Stromal cell of bone marrow (primary cell): ENCODE measurements around the gene TMEM250.

ENCODE experiments used
- DNase-seq: peaks from one replicate; pipeline ENCODE4 v3.0.0-alpha.2; 2012; ENCODE audit warnings: low read depth

The TMEM250 gene

GRCh38 chr9:136082496-136083361 is 35.9 kb downstream of the TMEM250 start:
- DNase-seq: no peak

- no peak for DNase-seq
These were observed 36.7 kb downstream of the TMEM250 start for GRCh38 chr9:136081826-136082495.

- DNase-seq: no peak
These were observed 37.4 kb downstream of the TMEM250 start for GRCh38 chr9:136081113-136081825.

- DNase-seq: no peak
These were observed 38.0 kb downstream of the TMEM250 start for GRCh38 chr9:136080716-136081112.

GRCh38 chr9:136079916-136080246 is 38.8 kb downstream of the TMEM250 start:
- DNase-seq: no peak

- no peak for DNase-seq
These were observed 39.3 kb downstream of the TMEM250 start for GRCh38 chr9:136079211-136079915.

- DNase-seq: no peak
These were observed 40.1 kb downstream of the TMEM250 start for GRCh38 chr9:136078498-136079011.

GRCh38 chr9:136078024-136078423 is 40.7 kb downstream of the TMEM250 start:
- DNase-seq: no peak

- no peak for DNase-seq
These were observed 41.2 kb downstream of the TMEM250 start for GRCh38 chr9:136077491-136077890.

GRCh38 chr9:136075881-136076678 is 42.6 kb downstream of the TMEM250 start:
- DNase-seq: no peak

- DNase-seq: no peak
These were observed 43.4 kb downstream of the TMEM250 start for GRCh38 chr9:136075134-136075841.

- DNase-seq: no peak
These were observed 44.0 kb downstream of the TMEM250 start for GRCh38 chr9:136074706-136075105.
